Stomach (tissue), 4 donors: ENCODE measurements around the gene GP2.

ENCODE experiments used
- CTCF ChIP-seq, 7 experiments: fragments of 450-650 bp in 4 of 7; fragments of 200-600 bp in 3 of 7; sonication (generic) in 3 of 7; IDR thresholded peaks; one replicate each; pipeline ENCODE4 v1.5.1; 2016 to 2019; ENCODE audit warnings: antibody characterized with exemption in 7 of 7, control low read depth in 2 of 7, mild to moderate bottlenecking in 1 of 7
- EP300 ChIP-seq: sonication (generic); formaldehyde crosslinking; IDR thresholded peaks from one replicate; pipeline ENCODE4 v1.6.1; 2017; ENCODE audit warnings: antibody characterized with exemption
- POLR2A ChIP-seq, 4 donors: fragments of 450-650 bp; IDR thresholded peaks; one replicate each; pipeline ENCODE4 v1.6.1; 2016; ENCODE audit warnings: antibody characterized with exemption in 4 of 4, control low read depth in 2 of 4, mild to moderate bottlenecking in 1 of 4, moderate library complexity in 1 of 4

GRCh38 chr16:20344611-20345010 lies 17.3 kb upstream of the GP2 start:
- TF ChIP-seq CTCF (IDR thresholded peaks at IDR 0.05) (no peak), EP300 (no peak), POLR2A (IDR thresholded peaks at IDR 0.05) (no peak)
